GM23248 (cell line): ENCODE results near the gene NRF1.

Experiments
- EZH2 ChIP-seq: fragments of 200-600 bp; sonication (generic); IDR thresholded peaks from 2 replicates; pipeline ENCODE4 v1.6.1; 2018; ENCODE audit warnings: antibody characterized with exemption, mild to moderate bottlenecking; ENCODE audit not compliant: insufficient read depth, poor library complexity, severe bottlenecking
- EZH2phosphoT487 ChIP-seq: fragments of 200-600 bp; sonication (generic); IDR thresholded peaks from 2 replicates; pipeline ENCODE4 v1.6.1; 2018; ENCODE audit warnings: antibody characterized with exemption, moderate library complexity, mild to moderate bottlenecking, low read depth; ENCODE audit not compliant: insufficient read depth

DNA sequence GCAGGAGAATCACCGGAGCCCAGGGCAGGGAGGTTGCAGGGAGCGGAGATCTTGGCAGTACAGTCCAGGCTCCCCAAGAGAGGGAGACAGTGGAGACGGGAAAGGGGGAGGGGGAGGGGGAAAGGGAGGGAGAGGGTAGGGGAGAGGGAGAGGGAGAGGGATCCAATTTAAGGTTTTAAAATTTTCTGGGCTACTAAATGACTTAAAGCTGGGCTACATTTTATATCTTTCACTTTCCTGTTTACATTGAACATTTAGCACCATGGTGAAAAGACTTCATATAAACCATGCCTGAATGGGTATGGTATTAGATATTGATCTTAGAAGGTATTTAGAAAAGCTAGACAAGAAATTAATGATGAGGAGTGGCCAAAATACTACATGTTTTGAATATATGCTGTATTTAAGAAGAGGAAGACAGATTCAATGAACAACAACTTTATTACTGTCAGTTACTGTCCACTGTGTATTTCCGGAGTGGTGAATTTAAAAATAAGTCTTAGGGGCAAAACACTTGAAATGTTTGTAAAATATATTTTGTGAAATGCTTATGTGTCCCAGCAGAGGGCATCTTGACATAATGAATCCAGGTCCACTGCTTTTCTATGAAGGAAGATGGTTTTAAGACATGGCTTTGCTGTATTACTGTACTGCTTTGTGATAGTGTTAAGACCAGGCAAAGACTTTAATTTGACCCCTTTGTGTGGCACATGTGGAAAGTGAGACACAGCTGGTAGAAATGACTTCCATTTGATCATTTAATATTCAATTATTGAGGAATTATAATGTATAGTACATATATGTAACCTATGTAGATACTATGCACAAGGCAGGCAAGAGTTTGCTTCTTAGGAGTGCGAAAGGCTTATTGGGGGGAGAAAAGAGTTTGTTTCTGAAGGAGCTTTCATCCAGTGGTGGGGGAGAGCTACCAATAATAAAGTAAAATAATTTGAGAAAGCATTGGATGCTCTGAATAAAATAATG, 52.8 kb downstream of the NRF1 start:
- no peak for TF ChIP-seq EZH2
- TF ChIP-seq EZH2phosphoT487, result no peak
